A673 (cell line): ENCODE data around the gene TTLL4. TPM values are rescaled to one million over a fixed set of nuclear protein-coding genes. Genes with fewer than 3 reads are reported as not detected.
"Not testable (repeated sequence)": the region's sequence is repeated elsewhere in the genome, so short reads cannot be mapped to it uniquely, and the experiment has no call there.

Experiments used
- BruUV-seq: library from RNA; stranded (reverse); fragments of 400-500 nt; replicated peaks from 2 replicates; lab custom pipeline; 2021; lab: Mats Ljungman, UMichigan
- CTCF ChIA-PET: fragments of 300-600 bp; sonication (Branson Sonifier 250); formaldehyde crosslinking; loops from one replicate; lab custom pipeline; 2022; ENCODE audit warnings: antibody characterized with exemption; lab: Charles Lee
- POLR2A ChIA-PET: fragments of 300-600 bp; sonication (Branson Sonifier 250); formaldehyde crosslinking; loops from one replicate; lab custom pipeline; 2022; ENCODE audit warnings: antibody characterized with exemption; ENCODE audit not compliant: low non-redundant PET; lab: Charles Lee
- DNase-seq: peaks from one replicate; pipeline ENCODE4 v3.0.0-alpha.2; 2015; ENCODE audit warnings: low spot score
- H3K27ac ChIP-seq: fragments of 200-600 bp; sonication (generic); 2 replicates; pipeline ENCODE4 v1.5.1; 2016; ENCODE audit warnings: mixed run types, low read depth, mild to moderate bottlenecking, mixed read lengths, antibody characterized with exemption, low read length; ENCODE audit not compliant: poor library complexity, severe bottlenecking
- H3K27me3 ChIP-seq: fragments of 200-600 bp; sonication (generic); replicated peaks from 2 replicates; pipeline ENCODE4 v1.6.1; 2017; ENCODE audit warnings: mixed run types, low read depth, mild to moderate bottlenecking, mixed read lengths, antibody characterized with exemption, low read length; ENCODE audit not compliant: insufficient read depth, poor library complexity
- H3K36me3 ChIP-seq: fragments of 200-600 bp; sonication (generic); 2 replicates; pipeline ENCODE4 v1.6.1; 2016; ENCODE audit warnings: mixed run types, mild to moderate bottlenecking, mixed read lengths, antibody characterized with exemption, low read length; ENCODE audit not compliant: insufficient read depth, poor library complexity, severe bottlenecking
- H3K4me1 ChIP-seq: fragments of 200-600 bp; sonication (generic); 2 replicates; pipeline ENCODE4 v1.6.1; 2017; ENCODE audit warnings: mixed run types, mild to moderate bottlenecking, mixed read lengths, antibody characterized with exemption, low read length; ENCODE audit not compliant: insufficient read depth, poor library complexity, severe bottlenecking
- H3K4me3 ChIP-seq: fragments of 200-600 bp; sonication (generic); 2 replicates; pipeline ENCODE4 v1.5.1; 2016; ENCODE audit warnings: low read depth, mixed run types, mild to moderate bottlenecking, mixed read lengths, low read length; ENCODE audit not compliant: poor library complexity, severe bottlenecking
- H3K9me3 ChIP-seq: fragments of 200-600 bp; sonication (generic); 2 replicates; pipeline ENCODE4 v1.6.1; 2016; ENCODE audit warnings: mixed run types, low read depth, mild to moderate bottlenecking, mixed read lengths, antibody characterized with exemption, low read length; ENCODE audit not compliant: poor library complexity, severe bottlenecking
- EZH2 ChIP-seq: fragments of 200-600 bp; sonication (generic); IDR thresholded peaks from 2 replicates; pipeline ENCODE4 v1.6.1; 2017; ENCODE audit warnings: borderline replicate concordance, low read depth, mild to moderate bottlenecking, mixed read lengths, antibody characterized with exemption, low read length; ENCODE audit not compliant: poor library complexity, severe bottlenecking
- intact Hi-C: fragments of 100-400 bp; cut with micrococcal nuclease; formaldehyde crosslinking; loops from one replicate; pipeline ENCODE4 v1.10.0; 2022; ENCODE audit not compliant: unreplicated experiment
- total RNA-seq: library from RNA; stranded (reverse); gene quantifications from 2 replicates; pipeline ENCODE4 v1.2.3, GENCODE V29; 2021
- TF ChIP-seq, protein P1 (sequence below): fragments of 300-800, 200-600 bp; sonication (generic); conservative IDR thresholded peaks from 2 replicates; pipeline ENCODE4 v1.5.1; 2017; ENCODE audit warnings: low read depth, mild to moderate bottlenecking, antibody characterized with exemption, low read length, moderate library complexity, mixed read lengths

Gene TTLL4
- total RNA-seq, 1 experiment from 2014 or later = 100 TPM

DNA sequence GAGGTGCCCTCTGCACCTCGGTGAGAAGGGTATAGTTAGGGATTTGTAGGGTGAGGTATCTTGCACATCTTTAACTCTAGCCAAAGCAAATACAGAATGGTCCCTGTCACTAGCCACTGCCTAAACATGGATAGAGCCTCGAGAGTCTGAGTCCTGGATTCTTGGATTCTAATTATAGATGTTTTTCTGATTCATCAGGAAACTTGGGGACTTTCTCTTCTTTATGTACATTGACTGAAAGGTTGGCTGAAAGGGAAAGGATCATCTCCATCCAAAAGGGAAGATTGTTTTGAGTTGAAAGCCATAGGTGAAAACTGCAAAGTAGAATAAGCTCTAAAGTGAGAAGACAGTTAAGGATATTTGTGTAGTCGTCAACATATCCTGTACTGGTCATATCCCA lies 30.6 kb upstream of the TTLL4 start:
- BruUV-seq = no TSS peak
- POLR2A ChIA-PET = no interaction called here
- peaks cover 4% of the 10 kb centered on the region for H3K36me3 ChIP-seq

DNA sequence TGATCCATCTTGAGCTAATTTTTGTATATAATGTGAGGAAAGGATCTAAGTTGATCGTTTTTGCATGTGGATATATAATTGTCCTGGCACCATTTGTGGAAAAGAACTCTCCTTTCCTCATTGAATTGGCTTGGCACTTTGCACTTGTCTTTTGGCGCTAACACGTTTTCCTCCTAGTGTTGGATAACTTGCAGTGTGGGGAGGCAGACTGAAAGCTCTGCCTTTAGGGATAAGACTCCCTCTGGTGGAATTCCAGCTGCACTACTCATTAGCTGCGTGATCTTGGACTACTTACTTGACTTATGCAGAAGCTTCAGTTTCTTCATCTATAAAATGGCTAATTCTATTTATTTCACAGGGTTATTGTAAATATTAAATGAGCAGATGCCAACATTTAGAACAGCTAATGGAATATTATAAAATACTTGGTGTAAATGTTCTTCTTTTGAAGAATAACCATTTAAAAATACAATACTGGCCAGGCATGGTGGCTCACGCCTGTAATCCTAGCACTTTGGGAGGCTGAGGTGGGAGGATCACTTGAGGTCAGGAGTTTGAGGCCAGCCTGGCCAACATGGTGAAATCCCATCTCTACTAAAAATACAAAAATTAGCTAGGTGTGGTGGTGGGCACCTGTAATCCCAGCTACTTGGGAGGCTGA lies 23.1 kb upstream of the TTLL4 start:
- intact Hi-C loops = loop anchor here (1.0 kb wide), 1 partner anchor 160 kb away; no protein-coding TSS in a partner anchor
- H3K9me3 ChIP-seq, BruUV-seq, H3K4me3 ChIP-seq, H3K4me1 ChIP-seq, H3K36me3 ChIP-seq, H3K27ac ChIP-seq, H3K27me3 ChIP-seq, POLR2A ChIA-PET: not testable (repeated sequence)
- peak; percentile 87 for DNase-seq
- TF ChIP-seq, protein P1, sequence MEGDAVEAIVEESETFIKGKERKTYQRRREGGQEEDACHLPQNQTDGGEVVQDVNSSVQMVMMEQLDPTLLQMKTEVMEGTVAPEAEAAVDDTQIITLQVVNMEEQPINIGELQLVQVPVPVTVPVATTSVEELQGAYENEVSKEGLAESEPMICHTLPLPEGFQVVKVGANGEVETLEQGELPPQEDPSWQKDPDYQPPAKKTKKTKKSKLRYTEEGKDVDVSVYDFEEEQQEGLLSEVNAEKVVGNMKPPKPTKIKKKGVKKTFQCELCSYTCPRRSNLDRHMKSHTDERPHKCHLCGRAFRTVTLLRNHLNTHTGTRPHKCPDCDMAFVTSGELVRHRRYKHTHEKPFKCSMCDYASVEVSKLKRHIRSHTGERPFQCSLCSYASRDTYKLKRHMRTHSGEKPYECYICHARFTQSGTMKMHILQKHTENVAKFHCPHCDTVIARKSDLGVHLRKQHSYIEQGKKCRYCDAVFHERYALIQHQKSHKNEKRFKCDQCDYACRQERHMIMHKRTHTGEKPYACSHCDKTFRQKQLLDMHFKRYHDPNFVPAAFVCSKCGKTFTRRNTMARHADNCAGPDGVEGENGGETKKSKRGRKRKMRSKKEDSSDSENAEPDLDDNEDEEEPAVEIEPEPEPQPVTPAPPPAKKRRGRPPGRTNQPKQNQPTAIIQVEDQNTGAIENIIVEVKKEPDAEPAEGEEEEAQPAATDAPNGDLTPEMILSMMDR = peak; percentile 89
- CTCF ChIA-PET = interaction anchor here (0.5 to 1.0 kb wide), 6 partner anchors 16 to 939 kb away, joined by 3 to 7 read pairs (median 4); partner anchors contain the start of genes RNF25 and STK36

More for the DNA sequence above, 30.6 kb upstream of the TTLL4 start:
- no peaks in the 10 kb centered on the region for H3K9me3 ChIP-seq
- H3K27ac ChIP-seq = no peak overlapping the region
- no peaks in the 10 kb centered on the region for H3K27me3 ChIP-seq
- no peaks in the 10 kb centered on the region for H3K4me1 ChIP-seq
- TF ChIP-seq, protein P1 = no peak
- TF ChIP-seq EZH2 = no peak
- no peak overlapping the region for H3K4me3 ChIP-seq
- intact Hi-C loops = no loop called here
- no peak for DNase-seq
- CTCF ChIA-PET = no interaction called here

DNA sequence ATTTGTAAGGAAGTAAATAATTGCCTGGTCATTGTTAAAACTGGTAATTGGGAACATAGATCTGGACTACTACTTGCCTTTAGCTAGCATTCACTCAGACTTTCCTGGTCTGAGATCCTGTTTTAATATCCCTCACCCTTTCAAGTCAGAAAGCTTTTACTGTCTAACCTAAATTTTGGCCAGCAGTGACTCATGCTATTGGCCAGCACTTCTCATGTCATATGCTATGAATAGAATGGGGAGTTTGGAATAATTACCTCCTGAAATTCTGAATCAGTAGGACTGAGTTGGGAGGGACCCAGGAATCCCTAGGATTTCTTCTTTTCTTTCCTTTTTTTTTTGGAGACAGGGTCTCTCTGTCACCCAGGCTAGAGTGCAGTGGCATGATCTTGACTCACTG lies 19.4 kb upstream of the TTLL4 start:
- TF ChIP-seq EZH2 = no peak
- TF ChIP-seq, protein P1 = no peak
- intact Hi-C loops = loop anchor here (5.0 kb wide), 1 partner anchor 389 kb away; no protein-coding TSS in a partner anchor
- Histone ChIP-seq H3K27me3 (no peaks in the 10 kb centered on the region), H3K27ac (no peak overlapping the region), H3K36me3 (peaks cover 12% of the 10 kb centered on the region), H3K4me1 (no peaks in the 10 kb centered on the region), H3K9me3 (no peaks in the 10 kb centered on the region), H3K4me3 (no peak overlapping the region)
- CTCF ChIA-PET = no interaction called here
- no peak for DNase-seq
- BruUV-seq = no TSS peak
- POLR2A ChIA-PET = no interaction called here
